ENCODE results near the gene LRP4. TPM values are rescaled to one million over a fixed set of nuclear protein-coding genes. Genes with fewer than 3 reads are reported as not detected.

Gene LRP4
- polyA plus RNA-seq, 1 donor (not counting 4 experiments of a cell fraction or from before 2014, with no cell fraction given) = 3.4 TPM

DNA sequence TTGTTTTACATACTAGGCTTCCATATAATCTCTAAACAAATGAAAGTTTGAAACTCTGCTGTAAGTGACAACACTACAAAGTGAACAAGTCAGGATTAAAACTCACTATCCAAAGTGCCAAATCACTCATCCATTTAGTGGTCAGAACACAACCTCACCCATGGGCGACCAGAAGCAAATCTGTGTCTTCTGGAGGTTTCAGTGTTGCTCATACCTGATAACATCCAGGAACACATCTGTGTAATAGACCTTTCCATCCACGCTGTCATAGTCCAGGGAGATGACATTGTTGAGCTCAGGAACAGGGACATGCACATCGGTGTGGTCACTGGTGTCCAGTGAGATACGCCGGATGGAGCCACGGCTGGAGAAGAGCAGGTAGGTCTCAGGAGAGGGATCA is 43.8 kb downstream of the LRP4 start:
- TF ChIP-seq, protein P1, sequence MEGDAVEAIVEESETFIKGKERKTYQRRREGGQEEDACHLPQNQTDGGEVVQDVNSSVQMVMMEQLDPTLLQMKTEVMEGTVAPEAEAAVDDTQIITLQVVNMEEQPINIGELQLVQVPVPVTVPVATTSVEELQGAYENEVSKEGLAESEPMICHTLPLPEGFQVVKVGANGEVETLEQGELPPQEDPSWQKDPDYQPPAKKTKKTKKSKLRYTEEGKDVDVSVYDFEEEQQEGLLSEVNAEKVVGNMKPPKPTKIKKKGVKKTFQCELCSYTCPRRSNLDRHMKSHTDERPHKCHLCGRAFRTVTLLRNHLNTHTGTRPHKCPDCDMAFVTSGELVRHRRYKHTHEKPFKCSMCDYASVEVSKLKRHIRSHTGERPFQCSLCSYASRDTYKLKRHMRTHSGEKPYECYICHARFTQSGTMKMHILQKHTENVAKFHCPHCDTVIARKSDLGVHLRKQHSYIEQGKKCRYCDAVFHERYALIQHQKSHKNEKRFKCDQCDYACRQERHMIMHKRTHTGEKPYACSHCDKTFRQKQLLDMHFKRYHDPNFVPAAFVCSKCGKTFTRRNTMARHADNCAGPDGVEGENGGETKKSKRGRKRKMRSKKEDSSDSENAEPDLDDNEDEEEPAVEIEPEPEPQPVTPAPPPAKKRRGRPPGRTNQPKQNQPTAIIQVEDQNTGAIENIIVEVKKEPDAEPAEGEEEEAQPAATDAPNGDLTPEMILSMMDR (optimal IDR thresholded peaks at IDR 0.05 in 1 of 3, IDR thresholded peaks at IDR 0.05 in 1 of 3, conservative IDR thresholded peaks at IDR 0.05 in 1 of 3; ENCODE audit: extremely low read depth in 1 of 3, insufficient read depth in 2 of 3, low read length in 3 of 3) = no peak
- no peak for TF ChIP-seq EZH2 (IDR thresholded peaks at IDR 0.05; ENCODE audit: low read length)
- H3K9me1 ChIP-seq (ENCODE audit: control insufficient read depth, extremely low read depth, insufficient read depth, low read length) = no peaks in the 10 kb centered on the region
- dilution Hi-C loops (cut with MboI; ENCODE audit: extremely low pct_ligation_motif_present, low sequenced_read_pairs) = no loop called here
- FAIRE-seq (no peak), DNase-seq (ENCODE audit: low read depth, low spot score) (no peak)
- no peak overlapping the region for H3K4me3 ChIP-seq (ENCODE audit: control insufficient read depth in 2 of 3, extremely low read depth in 1 of 3, insufficient read depth in 2 of 3, low read depth in 1 of 3, low read length in 3 of 3)
- H3K79me2 ChIP-seq (ENCODE audit: control insufficient read depth, insufficient read depth, low read length) = no peaks in the 10 kb centered on the region
- no peak overlapping the region for H3K4me2 ChIP-seq (ENCODE audit: control insufficient read depth, extremely low read depth, insufficient read depth, low read depth, low read length)
- no peak overlapping the region for H2AFZ ChIP-seq (ENCODE audit: control insufficient read depth, low read length)
- no peak overlapping the region for H3K9ac ChIP-seq (ENCODE audit: control insufficient read depth, extremely low read depth, insufficient read depth, low read length)
- H3K36me3 ChIP-seq (ENCODE audit: control insufficient read depth in 2 of 2, extremely low read depth in 1 of 2, insufficient read depth in 2 of 2, low read length in 2 of 2) = peaks cover 2 to 9% of the 10 kb centered on the region in 2 experiments
- no peaks in the 10 kb centered on the region for H4K20me1 ChIP-seq (ENCODE audit: control insufficient read depth, extremely low read depth, insufficient read depth, low read length)
- H3K9me3 ChIP-seq (ENCODE audit: control insufficient read depth, low read depth, low read length) = no peaks in the 10 kb centered on the region
- H3K27ac ChIP-seq (ENCODE audit: control insufficient read depth, insufficient read depth, low read length) = no peak overlapping the region
- H3K4me1 ChIP-seq (ENCODE audit: control insufficient read depth, extremely low read depth, insufficient read depth, low read length) = no peaks in the 10 kb centered on the region
- H3K27me3 ChIP-seq (ENCODE audit: control insufficient read depth, extremely low read depth, insufficient read depth, low read length) = no peaks in the 10 kb centered on the region

DNA sequence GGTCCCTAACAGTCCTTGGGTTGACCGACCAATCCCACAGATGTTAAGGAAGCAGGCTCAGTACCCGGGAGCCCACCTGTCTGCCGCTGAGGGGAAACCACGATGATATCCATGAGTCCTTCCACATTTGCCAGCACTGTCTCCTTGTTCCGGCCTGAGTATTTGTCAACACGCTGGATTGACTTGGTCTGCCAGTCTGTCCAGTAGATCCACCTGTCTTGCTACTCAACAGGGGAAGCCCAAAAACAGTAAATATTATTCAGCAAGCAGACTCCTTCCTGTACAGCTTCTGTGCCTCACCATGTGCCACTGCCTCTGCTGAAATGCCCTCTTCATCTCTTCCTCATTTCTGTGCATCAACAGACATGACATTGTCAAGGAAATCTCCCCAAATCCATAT is 49.4 kb downstream of the LRP4 start:
- no peak overlapping the region for H3K9ac ChIP-seq (ENCODE audit: control insufficient read depth, extremely low read depth, insufficient read depth, low read length)
- H4K20me1 ChIP-seq (ENCODE audit: control insufficient read depth, extremely low read depth, insufficient read depth, low read length) = no peaks in the 10 kb centered on the region
- no peaks in the 10 kb centered on the region for H3K9me1 ChIP-seq (ENCODE audit: control insufficient read depth, extremely low read depth, insufficient read depth, low read length)
- peaks cover 2 to 11% of the 10 kb centered on the region in 2 experiments for H3K36me3 ChIP-seq (ENCODE audit: control insufficient read depth in 2 of 2, extremely low read depth in 1 of 2, insufficient read depth in 2 of 2, low read length in 2 of 2)
- H2AFZ ChIP-seq (ENCODE audit: control insufficient read depth, low read length) = no peak overlapping the region
- TF ChIP-seq, protein P1 (optimal IDR thresholded peaks at IDR 0.05 in 1 of 3, IDR thresholded peaks at IDR 0.05 in 1 of 3, conservative IDR thresholded peaks at IDR 0.05 in 1 of 3; ENCODE audit: extremely low read depth in 1 of 3, insufficient read depth in 2 of 3, low read length in 3 of 3) = no peak
- no peak for TF ChIP-seq EZH2 (IDR thresholded peaks at IDR 0.05; ENCODE audit: low read length)
- H3K79me2 ChIP-seq (ENCODE audit: control insufficient read depth, insufficient read depth, low read length) = no peaks in the 10 kb centered on the region
- no peak overlapping the region for H3K4me2 ChIP-seq (ENCODE audit: control insufficient read depth, extremely low read depth, insufficient read depth, low read depth, low read length)
- H3K27ac ChIP-seq (ENCODE audit: control insufficient read depth, insufficient read depth, low read length) = no peak overlapping the region
- no peak overlapping the region for H3K4me3 ChIP-seq (ENCODE audit: control insufficient read depth in 2 of 3, extremely low read depth in 1 of 3, insufficient read depth in 2 of 3, low read depth in 1 of 3, low read length in 3 of 3)
- H3K9me3 ChIP-seq (ENCODE audit: control insufficient read depth, low read depth, low read length) = no peaks in the 10 kb centered on the region
- DNase-seq (ENCODE audit: low read depth, low spot score) (no peak), FAIRE-seq (no peak)
- H3K4me1 ChIP-seq (ENCODE audit: control insufficient read depth, extremely low read depth, insufficient read depth, low read length) = no peaks in the 10 kb centered on the region
- dilution Hi-C loops (cut with MboI; ENCODE audit: extremely low pct_ligation_motif_present, low sequenced_read_pairs) = no loop called here
- H3K27me3 ChIP-seq (ENCODE audit: control insufficient read depth, extremely low read depth, insufficient read depth, low read length) = no peaks in the 10 kb centered on the region

Data from keratinocyte (primary cell).